UCSD-AML1 (cell line): ENCODE results near the gene GPR17.
A peak's percentile ranks its signal among the peaks of the same experiment; 100 is the strongest.

Experiments used
- DNase-seq: peaks from one replicate; lab custom pipeline; 2025; ENCODE audit not compliant: unreplicated experiment; lab: John Stamatoyannopoulos, UW

The GPR17 gene

GRCh38 chr2:127683056-127683455, 37.1 kb downstream of the GPR17 start:
- DNase-seq = no peak

- DNase-seq = no peak
These were observed 37.8 kb downstream of the GPR17 start for GRCh38 chr2:127683757-127684156.

GRCh38 chr2:127685410-127686080, 39.6 kb downstream of the GPR17 start:
- DNase-seq = no peak

GRCh38 chr2:127688405-127688804, 42.5 kb downstream of the GPR17 start:
- no peak for DNase-seq

- DNase-seq = no peak
These were observed 44.7 kb downstream of the GPR17 start for GRCh38 chr2:127690696-127691095.

- no peak for DNase-seq
These were observed 49.0 kb downstream of the GPR17 start for GRCh38 chr2:127694986-127695385.

- DNase-seq = peak; percentile 49
These were observed 49.8 kb downstream of the GPR17 start for GRCh38 chr2:127695491-127696472.

GRCh38 chr2:127697482-127698180, 51.7 kb downstream of the GPR17 start:
- no peak for DNase-seq

- no peak for DNase-seq
These were observed 52.8 kb downstream of the GPR17 start for GRCh38 chr2:127698553-127699355.

GRCh38 chr2:127700527-127701192, 54.7 kb downstream of the GPR17 start:
- DNase-seq = peak; percentile 26

GRCh38 chr2:127701193-127701650, 55.3 kb downstream of the GPR17 start, which contains the start of gene SFT2D3:
SFT2D3 (plus strand) TSS chr2:127701497; CDS start chr2:127701529, 32 bp downstream.
- peak; percentile 91 for DNase-seq

- DNase-seq = peak; percentile 86
These were observed 55.9 kb downstream of the GPR17 start for GRCh38 chr2:127701651-127702394.
